NCI-H2227 (cell line): ENCODE results near the gene HAND2.
A peak's percentile ranks its signal among the peaks of the same experiment; 100 is the strongest.

ENCODE experiments used
- DNase-seq: peaks from one replicate; lab custom pipeline; 2025; ENCODE audit not compliant: unreplicated experiment; lab: John Stamatoyannopoulos, UW

HAND2 gene

DNA sequence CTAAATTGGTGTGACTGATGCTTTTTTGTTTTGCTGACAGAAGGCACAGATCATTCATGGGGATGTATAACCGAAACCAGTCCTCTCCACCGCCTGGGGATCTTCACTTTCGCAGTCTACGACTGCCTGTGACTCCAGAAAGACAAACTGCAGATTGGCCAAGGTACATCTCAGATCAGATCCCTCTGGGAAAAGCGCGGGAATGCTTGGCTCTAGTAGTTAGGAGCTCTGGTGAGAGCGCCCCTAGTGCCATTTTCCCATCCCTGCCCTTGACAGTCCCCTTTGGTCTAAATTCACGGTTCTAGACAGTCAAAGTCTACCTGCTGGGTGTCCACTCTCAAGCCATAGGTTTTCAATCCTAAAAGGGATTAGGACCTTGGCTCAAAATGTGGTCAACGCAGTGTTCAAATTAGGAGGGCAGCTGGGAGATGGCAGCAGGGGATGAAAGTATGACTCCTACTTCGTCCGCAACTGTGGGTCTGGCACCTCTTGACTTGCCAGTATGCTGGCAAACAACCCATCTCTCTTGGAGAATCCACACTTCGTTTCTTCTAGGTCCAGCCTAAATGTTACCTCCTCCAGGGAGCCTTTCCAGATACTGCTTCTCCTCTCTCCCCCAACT, 6.9 kb upstream of the HAND2 start:
- no peak for DNase-seq

DNA sequence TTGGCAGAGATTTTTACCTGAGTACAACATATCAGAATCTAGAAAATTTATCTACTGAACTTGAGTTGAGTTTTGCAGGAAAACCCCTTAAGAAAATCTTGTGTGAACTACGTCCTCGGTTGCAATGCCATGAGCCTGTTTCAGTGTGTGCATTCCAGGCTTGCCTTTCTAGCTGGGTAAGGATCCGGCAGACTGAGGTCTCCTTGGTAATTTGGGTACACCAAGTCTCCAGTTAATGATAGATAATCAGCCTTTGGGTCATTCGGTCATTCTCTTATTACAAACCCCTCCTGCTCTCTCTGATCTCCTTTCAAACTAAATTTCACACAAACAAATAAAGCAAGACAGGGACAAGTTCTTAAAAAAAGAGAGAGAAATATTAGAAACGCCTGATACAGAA, 5.9 kb upstream of the HAND2 start:
- no peak for DNase-seq

DNA sequence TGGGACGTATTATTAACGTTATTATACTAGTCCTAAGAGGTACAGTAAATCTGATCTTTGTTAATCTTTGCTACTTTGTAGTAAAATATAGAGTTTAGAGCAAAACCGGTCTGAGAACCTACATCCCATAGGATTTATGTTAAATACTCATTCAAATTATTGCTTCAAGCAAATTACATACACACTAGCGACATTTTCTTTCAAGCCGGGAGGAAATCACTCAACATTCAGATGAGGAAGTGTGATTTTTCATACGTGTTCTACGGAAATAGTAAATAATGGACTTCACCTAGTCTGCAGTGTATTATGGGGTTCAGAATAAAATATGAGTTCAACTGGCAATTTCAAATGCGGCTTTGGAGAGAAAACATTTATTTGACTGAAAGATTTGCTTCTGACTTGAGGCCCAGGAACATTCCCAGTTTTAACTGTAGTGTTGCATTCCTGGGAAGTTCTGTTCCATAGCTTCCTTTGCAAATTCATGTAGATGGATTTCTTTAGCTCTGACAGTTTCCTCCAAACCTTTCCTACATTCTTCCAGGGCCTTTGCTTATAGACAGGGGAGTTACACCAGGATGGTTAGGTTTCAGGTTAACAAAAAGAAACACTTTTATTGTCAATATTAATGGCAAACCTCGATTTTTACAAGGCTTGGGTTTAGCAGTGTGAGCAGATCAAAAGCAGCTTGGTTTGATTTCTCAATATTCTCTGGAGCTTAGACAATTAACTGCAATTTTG, 5.3 kb upstream of the HAND2 start:
- no peak for DNase-seq

DNA sequence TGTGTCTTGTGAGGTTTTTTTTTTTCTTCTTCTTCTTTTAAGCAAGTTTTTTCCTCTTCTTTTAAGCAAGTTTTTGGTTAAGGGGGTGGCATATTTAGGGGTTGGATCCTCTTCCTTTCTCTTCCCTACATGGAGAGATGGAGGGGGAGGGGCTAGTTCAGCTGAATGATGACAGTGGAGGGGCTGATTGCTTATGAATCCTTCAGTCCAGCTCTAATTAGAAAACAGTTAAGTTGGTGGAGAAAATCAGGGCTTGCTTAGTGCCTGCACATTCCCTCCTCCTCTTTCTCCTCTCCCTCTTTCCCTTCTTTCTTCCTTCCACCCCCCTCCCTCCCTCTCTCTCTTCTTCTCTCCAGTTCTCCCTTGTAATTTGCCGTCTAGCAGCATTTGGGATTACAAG, 4.4 kb upstream of the HAND2 start:
- DNase-seq, result no peak

DNA sequence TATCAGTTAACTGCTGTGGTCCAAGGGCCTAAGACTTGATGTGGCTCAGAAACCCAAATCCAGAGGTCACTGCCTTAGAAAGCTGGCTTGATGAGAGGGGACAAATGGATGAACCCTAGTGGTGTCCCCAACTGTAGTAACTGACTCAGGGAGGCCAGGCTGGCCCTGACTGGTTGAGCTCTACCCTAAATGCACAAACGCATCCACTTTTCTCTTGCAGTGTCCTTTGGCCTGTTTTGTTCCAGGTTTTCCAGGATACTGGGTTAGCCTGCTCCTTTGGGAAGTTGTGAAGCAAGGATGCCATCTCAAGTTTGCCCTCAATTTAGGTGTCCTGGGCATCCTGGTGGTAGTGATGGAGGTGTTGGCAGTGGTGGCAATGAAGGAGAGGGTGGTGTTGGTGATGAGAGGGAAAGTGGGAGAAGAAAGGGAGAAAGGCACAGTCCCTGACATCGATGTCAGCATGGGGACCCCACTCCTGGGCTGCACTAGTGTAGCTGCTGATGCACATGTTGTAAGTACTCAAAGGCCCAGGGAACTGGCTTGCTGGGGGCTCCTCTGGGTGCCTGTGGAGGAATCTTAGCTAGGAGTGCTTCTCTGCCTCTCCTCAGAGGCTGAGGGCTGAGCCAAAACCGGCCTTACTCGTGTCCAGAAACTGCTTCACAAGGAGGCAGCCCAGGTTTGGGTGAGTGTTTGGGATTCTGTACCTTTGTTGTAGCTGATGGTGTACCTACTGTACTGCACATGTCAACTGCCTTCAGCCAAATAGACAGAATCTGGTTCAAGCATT, 2.9 kb upstream of the HAND2 start:
- DNase-seq, result no peak

DNA sequence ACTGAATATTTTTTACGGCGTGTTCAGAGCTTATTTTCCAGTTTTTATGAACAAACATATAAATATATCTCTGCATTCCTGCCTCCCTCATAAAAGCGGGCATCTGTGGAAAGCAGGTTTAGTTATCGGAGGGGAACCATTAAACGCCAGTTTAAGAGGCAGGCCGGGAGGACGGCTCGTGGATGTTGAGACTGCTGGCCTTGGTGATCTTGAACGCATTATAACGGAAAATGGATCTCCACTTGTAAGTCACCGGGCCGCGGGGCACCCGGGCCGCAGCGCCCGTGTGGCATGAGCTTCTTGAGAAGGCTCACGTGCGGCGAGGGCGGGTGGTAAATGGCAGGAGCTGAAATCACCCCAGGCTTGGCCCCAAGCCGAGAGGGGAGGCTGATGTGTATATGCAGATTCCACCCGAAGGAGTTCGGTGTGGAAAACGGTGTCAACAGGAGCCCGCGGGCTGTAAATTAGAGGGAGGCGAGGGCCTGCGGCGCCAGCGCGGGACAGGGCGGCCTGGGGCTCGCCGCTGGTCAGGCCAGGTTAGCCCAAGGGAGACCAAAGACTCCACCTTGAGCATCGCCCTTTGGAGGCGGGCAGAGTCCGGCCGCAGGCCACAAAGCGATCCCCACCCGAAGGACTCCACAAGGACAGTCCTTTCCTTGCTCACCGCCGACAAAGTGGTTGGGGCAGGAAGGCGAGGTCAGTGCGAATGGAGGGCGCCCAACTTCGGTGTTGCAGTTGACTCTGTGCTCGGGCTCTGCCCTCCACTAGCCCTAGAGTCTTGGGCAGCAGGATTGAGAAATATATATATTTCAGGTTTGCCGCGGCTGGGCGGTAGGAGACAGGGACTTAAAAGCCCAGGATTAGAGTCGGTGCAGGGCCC, 1.3 kb upstream of the HAND2 start:
- no peak for DNase-seq

DNA sequence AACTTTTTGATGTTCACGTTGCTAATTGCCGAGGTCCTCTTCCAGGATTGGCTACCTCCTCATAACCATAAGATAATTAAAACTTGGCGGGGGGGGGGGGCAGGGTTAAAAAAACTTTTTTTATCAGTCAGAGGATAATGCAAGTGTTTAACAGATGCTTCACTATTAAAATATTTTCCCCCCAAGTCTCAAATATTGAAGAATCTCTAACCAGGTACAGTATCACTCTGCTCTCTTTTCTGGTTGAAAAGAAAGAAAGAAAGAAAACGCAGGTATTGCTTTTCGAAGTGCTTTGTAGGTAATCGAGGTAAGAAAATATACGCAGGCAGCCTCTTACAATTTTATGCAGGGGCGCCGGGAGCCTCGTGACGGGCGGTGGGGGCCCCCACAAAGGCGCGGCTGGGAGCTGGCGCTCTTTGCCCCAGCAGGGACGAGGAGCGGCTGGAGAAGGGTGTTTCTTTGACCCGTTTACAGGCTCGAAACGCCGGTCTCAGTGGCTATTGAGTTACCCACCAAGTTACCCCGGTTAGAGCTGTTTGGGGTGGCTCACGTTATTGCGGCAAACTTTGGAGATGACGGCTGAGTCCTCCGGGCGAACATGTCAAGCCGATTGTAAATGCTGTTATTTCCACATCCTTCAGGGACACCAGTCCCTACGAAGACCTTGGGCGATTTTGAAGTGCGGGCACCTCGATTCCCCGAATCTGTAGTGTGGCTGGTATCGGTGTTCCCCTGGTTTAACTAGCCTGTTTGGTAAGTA, 477 bp upstream of the HAND2 start:
- no peak for DNase-seq

DNA sequence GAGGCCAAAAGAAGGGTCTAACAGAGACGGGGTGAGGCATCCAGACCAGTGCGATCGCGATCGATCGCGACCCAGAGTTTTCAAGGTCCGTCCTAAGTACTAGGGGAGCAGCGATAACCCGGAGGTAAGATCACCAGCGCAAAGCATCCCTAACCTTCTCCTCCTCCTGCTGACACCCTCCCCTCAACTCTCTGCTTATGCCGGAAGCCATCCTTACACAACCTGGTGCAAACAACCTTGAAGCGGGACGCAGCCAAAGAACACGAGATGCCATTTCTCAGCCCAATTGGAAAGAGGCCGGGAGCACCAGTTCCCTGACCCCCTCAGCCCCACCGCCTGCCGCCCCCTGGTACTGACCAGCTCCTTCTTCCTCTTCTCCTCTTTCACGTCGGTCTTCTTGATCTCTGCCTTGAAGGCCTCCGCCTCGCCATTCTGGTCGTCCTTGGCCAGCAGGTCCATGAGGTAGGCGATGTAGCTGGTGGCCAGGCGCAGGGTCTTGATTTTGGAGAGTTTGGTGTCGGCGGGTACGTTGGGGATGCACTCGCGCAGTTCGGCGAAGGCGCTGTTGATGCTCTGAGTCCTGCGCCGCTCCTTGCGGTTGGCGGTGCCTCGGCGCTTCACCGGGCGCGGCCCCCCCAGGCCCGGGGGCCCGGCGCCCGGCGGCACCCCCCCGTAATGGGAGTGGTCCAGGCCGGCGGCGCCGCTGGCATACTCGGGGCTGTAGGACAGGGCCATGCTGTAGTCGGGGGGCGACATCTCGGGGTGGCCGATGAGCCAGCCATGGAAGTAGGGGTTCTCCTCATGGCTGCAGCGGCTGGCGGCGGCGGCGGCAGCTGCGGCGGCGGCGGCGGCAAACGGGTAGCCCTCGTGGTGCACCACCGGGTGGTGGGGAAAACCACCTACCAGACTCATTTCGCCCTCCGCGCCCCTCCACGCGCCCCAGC, 1.4 kb downstream of the HAND2 start:
- peak; percentile 40 for DNase-seq

DNA sequence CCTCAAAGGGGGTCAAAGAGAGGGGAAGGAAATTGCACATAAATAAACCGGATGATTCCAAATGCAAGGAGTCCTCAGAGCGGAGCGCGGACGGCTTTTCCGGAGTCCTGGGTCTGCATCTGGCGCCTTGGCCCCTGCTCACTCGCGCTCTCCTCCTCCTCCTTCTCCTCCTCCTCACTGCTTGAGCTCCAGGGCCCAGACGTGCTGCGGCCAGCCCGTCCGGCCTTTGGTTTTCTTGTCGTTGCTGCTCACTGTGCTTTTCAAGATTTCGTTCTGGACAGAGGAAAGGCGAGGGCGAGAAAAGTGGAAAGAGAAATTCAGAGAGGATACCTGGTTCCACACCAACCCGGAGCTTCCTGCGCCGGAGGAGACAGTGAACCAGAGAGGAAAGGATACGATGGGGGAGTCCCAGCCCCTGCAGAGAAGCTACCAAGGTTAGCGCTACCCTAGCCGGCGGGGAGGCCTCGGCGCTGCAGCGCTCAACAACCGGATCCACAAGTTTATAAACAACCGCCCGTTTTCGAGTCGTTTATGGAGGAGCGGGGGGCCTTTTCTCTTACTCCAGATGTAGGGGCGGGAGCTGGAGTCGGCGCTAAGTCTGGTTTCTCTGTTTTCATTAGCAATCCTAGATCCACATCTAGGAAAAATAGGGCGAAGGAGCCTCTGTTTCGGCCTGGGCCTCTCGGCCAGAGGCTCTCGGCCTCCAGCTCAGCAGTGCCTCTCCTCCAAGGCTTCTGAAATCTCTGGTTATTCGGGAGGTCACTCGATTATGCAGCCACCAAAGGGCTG, 2.7 kb downstream of the HAND2 start:
- DNase-seq, result peak; percentile 5

DNA sequence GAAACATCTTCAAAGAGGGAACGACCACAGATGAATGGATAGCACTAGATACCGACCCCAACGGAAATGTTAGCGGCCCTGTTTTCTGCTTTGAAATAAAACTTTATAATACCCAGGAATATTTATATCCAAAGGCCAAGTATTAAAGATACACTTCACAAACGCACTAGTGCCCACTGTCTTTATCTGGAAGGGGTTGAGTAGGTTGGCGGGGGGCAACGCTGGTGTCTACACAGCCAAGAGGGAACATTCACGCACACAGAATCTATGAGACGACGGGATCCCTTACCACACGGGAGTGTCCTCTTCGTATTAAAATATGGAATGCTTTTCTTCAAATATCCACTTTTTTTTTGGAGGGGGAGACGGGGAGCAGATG, 3.3 kb downstream of the HAND2 start:
- DNase-seq, result no peak

DNA sequence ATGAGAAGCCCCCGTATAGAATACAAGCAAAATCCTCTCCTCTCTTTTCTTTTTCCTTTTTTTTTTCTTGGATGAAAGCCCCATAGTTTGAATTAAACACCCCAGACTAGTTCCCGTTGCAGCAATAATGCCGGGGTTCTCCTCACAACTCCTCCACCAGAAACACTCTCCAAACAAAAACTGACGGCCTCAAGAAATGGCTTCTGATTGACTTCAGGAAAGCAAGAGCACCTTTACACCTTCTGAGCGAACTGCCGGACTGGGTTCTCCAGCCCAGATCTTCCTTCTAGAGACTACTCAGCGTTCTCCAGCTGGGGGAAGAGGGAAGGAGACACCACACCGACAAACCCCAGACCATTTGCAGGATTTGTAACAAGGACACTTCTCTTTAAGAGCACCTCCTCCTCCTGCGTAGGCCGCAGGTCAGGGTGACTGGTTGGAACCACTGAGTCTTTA, 4.0 kb downstream of the HAND2 start:
- DNase-seq, result no peak

DNA sequence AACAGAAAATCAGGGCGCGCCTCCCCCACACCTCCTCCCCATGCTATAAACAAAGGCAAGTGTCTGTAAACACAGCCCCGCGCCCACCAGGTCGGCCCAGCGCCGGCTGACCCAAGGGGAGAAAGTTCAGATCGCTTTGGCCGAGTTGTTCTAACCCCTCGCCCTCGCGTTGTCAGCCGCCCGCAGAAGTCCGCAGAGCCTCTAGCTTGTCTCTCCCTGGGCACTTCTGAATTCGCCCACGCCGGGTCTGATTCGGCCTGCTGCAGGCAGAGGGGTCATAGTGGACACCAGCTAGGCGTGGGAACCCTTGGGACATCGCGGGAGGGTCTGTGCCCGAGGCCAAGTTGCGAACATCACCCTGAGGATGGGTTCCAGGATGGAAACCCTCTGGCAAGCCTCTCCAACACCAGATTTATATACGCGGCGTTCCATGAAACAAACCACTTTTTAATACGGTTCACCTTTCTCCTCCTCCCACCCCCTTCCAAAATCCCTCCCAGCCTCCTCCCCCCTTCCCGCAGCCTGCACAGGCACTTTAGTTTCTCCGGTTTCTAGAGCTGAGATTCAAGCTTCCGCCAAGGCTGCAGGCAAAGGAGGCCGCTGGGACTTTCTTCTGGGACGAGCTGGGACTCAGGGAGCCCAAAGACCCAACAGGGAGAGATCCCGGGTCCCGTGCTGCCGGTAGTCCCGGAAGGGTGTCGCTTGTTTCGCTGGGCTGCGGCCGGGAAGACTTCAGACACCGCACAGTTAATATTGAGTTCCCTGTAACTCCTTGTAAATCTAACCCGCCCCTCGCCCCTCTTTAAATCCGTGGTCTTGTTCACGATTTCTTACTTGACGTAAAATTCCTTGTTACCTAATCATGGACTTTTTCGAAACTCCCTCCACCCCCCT, 4.7 kb downstream of the HAND2 start:
- DNase-seq, result no peak

DNA sequence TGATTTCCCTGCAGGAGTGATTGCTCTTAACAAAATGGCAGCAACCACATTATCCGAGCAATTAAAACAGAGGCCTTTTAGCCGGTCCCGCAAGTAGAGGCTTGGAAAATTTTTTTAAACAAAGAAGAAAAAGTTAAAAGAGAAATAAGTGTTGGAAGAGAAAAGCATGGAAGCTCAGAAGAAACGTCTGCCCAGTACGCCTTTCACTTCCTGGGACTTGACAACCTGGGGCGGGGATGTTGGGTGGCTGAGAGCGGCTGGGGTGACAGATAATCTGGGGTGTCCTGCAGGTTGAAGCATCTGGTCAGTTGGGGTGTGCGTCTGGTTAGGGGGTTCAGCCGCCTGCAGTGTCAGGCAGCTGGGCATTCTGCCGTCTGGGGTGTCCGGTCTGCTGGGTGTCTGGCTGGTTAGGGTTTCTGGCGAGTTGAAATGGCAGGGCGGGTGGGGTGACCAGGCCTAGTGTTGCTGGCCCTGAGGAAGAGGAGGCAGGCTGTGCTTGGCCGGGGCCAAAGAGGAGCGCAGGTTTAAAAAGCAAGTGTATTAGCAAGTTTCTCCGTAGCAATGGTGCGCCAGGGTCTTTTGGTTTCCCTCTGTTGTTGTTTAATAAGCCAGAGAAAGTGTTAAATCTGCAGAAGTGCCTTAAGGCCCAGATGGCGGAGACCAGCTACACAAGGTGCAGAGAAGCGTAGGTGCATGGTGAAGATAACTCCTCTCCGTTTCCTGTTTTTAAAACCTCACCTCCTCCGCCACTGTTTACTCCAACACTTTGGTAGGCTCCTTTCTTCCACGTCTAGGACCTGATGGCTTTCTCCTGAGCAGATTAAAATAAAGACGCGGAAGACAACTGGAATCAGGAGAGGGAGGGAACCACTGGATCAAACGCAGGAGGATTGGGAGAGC, 5.6 kb downstream of the HAND2 start:
- DNase-seq, result no peak

DNA sequence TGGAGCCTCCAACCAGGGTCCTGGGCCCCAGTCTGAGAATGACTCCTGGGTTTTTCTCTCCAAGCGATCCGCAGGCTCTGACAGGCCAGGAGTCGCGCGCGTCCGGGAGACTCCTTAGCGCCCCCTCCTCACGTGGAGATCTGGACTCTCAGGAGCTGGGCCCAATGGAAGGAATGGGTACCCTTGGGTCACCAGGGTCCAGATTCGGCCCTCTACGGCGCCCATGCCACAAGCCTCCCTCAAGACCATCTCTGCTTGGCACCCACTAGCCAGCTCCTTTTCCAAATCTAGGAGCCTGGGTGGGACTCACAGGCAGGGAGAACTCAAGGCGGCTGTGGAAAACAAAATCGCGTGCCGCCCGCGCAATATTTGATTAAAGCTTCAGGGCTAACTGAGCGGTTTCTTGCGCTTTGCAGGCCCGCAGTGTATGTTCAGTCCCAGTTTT, 7.1 kb downstream of the HAND2 start:
- no peak for DNase-seq

DNA sequence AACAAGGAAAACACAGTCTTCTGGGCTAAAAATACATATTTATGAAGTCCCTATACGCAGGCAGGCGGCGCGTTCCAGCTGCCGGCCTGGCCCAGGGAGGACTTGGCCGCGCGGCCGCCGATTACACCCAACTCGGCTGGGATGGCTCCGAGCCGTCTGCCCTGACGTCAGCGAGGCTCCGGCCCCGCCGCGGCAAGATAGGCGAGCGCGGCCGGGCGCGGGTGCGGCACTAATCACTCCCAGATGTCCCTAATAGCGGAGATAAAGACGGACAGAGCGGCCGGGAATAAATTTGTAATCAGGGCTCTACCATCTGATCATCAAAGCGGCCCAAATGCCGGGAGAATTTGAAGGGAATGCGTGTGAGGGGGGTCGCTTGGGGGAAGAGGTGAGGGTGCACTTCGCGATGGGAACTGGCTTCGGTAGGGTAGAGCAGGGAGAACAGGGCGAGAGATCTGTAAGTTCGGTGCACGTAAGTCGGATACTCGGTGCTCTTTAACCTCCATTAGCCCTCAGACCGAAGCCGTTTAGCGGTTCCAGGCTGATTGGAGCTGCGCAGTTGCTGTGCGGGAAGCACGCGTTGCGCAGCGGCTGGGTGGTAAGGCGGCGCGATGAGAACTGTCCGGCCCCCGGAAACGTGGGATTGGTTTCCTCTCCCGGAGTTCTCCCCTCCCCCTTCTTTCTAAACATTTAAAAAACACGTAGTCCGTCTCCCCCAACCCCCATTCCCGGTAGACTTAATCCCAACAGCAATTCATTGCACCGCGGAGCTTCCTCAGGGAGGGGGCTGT, 7.7 kb downstream of the HAND2 start:
- peak; percentile 76 for DNase-seq
